ENCODE measurements around the gene GALNT4.

GRCh38 chr12:89538897-89539296 lies 14.3 kb upstream of the GALNT4 start:
- no peak for TF ChIP-seq CTCF (optimal IDR thresholded peaks at IDR 0.05 in 1 of 3, IDR thresholded peaks at IDR 0.05 in 1 of 3, conservative IDR thresholded peaks at IDR 0.05 in 1 of 3; ENCODE audit: extremely low read depth in 1 of 3, insufficient read depth in 2 of 3, low read length in 3 of 3)
- no peak for TF ChIP-seq EZH2 (IDR thresholded peaks at IDR 0.05; ENCODE audit: low read length)
